Right renal pelvis (tissue), 4 donors: Measurements from ENCODE around the gene TTLL11. TPM values are rescaled to one million over a fixed set of nuclear protein-coding genes. Genes with fewer than 3 reads are reported as not detected.

Source experiments
- DNase-seq, 4 donors: peaks; one replicate each; pipeline ENCODE4 v3.0.0-alpha.2; 2013; ENCODE audit warnings: low read depth in 4 of 4, low spot score in 3 of 4, missing footprints in 1 of 4
- polyA plus RNA-seq, 4 donors: library from polyadenylated mRNA; unstranded; fragments of 120-200 nt; gene quantifications; one replicate each; pipeline ENCODE4 v1.2.1, GENCODE V29; 2013; ENCODE audit not compliant: insufficient read length in 4 of 4

The TTLL11 gene
- polyA plus RNA-seq, 4 donors = 5.9 to 9.1 (median 8.6) TPM

GRCh38 chr9:121892706-121893105 is 200.4 kb downstream of the TTLL11 start:
- no peak for DNase-seq

- no peak for DNase-seq
These were observed 202.4 kb downstream of the TTLL11 start for GRCh38 chr9:121890746-121891145.

- DNase-seq = no peak
These were observed 203.0 kb downstream of the TTLL11 start for GRCh38 chr9:121889990-121890563.

GRCh38 chr9:121888438-121888775 is 204.7 kb downstream of the TTLL11 start:
- DNase-seq = no peak

- DNase-seq = no peak
These were observed 205.3 kb downstream of the TTLL11 start for GRCh38 chr9:121887553-121888437.

GRCh38 chr9:121886759-121887485 is 206.2 kb downstream of the TTLL11 start:
- no peak for DNase-seq

GRCh38 chr9:121885345-121885901 is 207.7 kb downstream of the TTLL11 start:
- no peak for DNase-seq

- DNase-seq = peak; percentile 50 to 75 (median 66)
These were observed 209.0 kb downstream of the TTLL11 start for GRCh38 chr9:121884057-121884541.

- DNase-seq = no peak
These were observed 209.6 kb downstream of the TTLL11 start for GRCh38 chr9:121883281-121884056.

- DNase-seq = no peak
These were observed 211.1 kb downstream of the TTLL11 start for GRCh38 chr9:121881920-121882500.

- no peak for DNase-seq
These were observed 212.7 kb downstream of the TTLL11 start for GRCh38 chr9:121880343-121880898.

GRCh38 chr9:121878271-121878822 is 214.8 kb downstream of the TTLL11 start:
- no peak for DNase-seq

GRCh38 chr9:121876658-121877271 is 216.3 kb downstream of the TTLL11 start:
- DNase-seq = no peak

- no peak for DNase-seq
These were observed 216.9 kb downstream of the TTLL11 start for GRCh38 chr9:121876255-121876654.

- no peak for DNase-seq
These were observed 218.6 kb downstream of the TTLL11 start for GRCh38 chr9:121874524-121874923.

GRCh38 chr9:121871431-121872025 is 221.6 kb downstream of the TTLL11 start:
- DNase-seq = no peak

GRCh38 chr9:121870271-121870670 is 222.8 kb downstream of the TTLL11 start:
- no peak for DNase-seq

- DNase-seq = no peak
These were observed 224.5 kb downstream of the TTLL11 start for GRCh38 chr9:121868626-121869025.
